ENCODE results near the gene TTC9. TPM values are rescaled to one million over a fixed set of nuclear protein-coding genes. Genes with fewer than 3 reads are reported as not detected.

TTC9 gene
- total and polyA plus RNA-seq, 4 donors: 4.3 to 7.5 (median 6.8) TPM

Small RNA genes lying within 50 kb of the gene (small RNA-seq; reads per million reads assigned to genes)
- gene RN7SL77P (ENCODE audit: low replicate concordance): not detected

Other genes with a start within 250 kb of the TTC9 start
- 10 to 100 TPM; 27.0 to 32.4 TPM for gene SYNJ2BP, start 224.8 kb upstream of the TTC9 start, total RNA-seq
- gene SYNJ2BP, start 224.8 kb upstream of the TTC9 start, polyA plus RNA-seq: 1 to 10 TPM; 9.6 to 9.8 TPM
- under 1 TPM; 0.09 to 0.17 TPM for gene ADAM21, start 189.7 kb upstream of the TTC9 start, total RNA-seq
- under 1 TPM in 1 of 2 donors, not detected in 1; 0.14 TPM for gene ADAM21, start 189.7 kb upstream of the TTC9 start, polyA plus RNA-seq
- gene ADAM20, start 106.9 kb upstream of the TTC9 start, total RNA-seq: 1 to 10 TPM in 1 of 2 donors, under 1 TPM in 1; 0.86 to 4.4 TPM
- under 1 TPM; 0.01 to 0.16 TPM for gene ADAM20, start 106.9 kb upstream of the TTC9 start, polyA plus RNA-seq
- gene MED6, start 41.3 kb upstream of the TTC9 start, total RNA-seq: 10 to 100 TPM; 27.0 to 61.9 TPM
- gene MED6, start 41.3 kb upstream of the TTC9 start, polyA plus RNA-seq: 10 to 100 TPM; 17.5 to 18.9 TPM
- 10 to 100 TPM in 1 of 2 donors, 1 to 10 TPM in 1; 5.4 to 14.0 TPM for gene MAP3K9, start 167.6 kb downstream of the TTC9 start, total RNA-seq
- gene MAP3K9, start 167.6 kb downstream of the TTC9 start, polyA plus RNA-seq: 1 to 10 TPM; 2.3 to 3.1 TPM